PC-3 (cell line): ENCODE results near the gene ARID4A. TPM values are rescaled to one million over a fixed set of nuclear protein-coding genes. Genes with fewer than 3 reads are reported as not detected.

Experiments
- ATAC-seq: fragments of 200-7000 bp; cut with Tn5 transposase; 2 replicates; pipeline ENCODE4 v1.9.1; 2020; ENCODE audit warnings: mild to moderate bottlenecking, moderate library complexity
- BruUV-seq: library from RNA; stranded (reverse); fragments of 400-500 nt; replicated peaks from 2 replicates; lab custom pipeline; 2021; lab: Mats Ljungman, UMichigan
- CTCF ChIA-PET: fragments of 300-600 bp; sonication (Branson Sonifier 250); formaldehyde crosslinking; loops from one replicate; lab custom pipeline; 2022; ENCODE audit warnings: antibody characterized with exemption; lab: Charles Lee
- POLR2A ChIA-PET: fragments of 300-600 bp; sonication (Branson Sonifier 250); formaldehyde crosslinking; loops from one replicate; lab custom pipeline; 2022; ENCODE audit warnings: antibody characterized with exemption; ENCODE audit not compliant: unreplicated experiment; lab: Charles Lee
- DNase-seq: peaks from one replicate; pipeline ENCODE4 v3.0.0-alpha.2; 2015
- H2AFZ ChIP-seq: fragments of 300-600 bp; sonication (generic); 2 replicates; pipeline ENCODE4 v1.6.0; 2016; ENCODE audit warnings: antibody characterized with exemption, low read length
- H3F3A ChIP-seq: fragments of 300-600 bp; sonication (generic); one replicate; pipeline ENCODE4 v1.6.0; 2017; ENCODE audit warnings: antibody characterized with exemption, low read length, control low read depth, mild to moderate bottlenecking; ENCODE audit not compliant: unreplicated experiment
- H3K27ac ChIP-seq: fragments of 300-600 bp; sonication (generic); 2 replicates; pipeline ENCODE4 v1.5.1; 2016; ENCODE audit warnings: mild to moderate bottlenecking, low read length
- H3K27me3 ChIP-seq: fragments of 300-600 bp; sonication (generic); 2 replicates; pipeline ENCODE4 v1.6.1; 2016; ENCODE audit warnings: low read length, mixed read lengths
- H3K36me3 ChIP-seq: fragments of 300-600 bp; sonication (generic); 2 replicates; pipeline ENCODE4 v1.6.1; 2016; ENCODE audit warnings: low read depth, mixed run types, low read length, mixed read lengths
- H3K4me1 ChIP-seq: fragments of 300-600 bp; sonication (generic); 2 replicates; pipeline ENCODE4 v1.5.1; 2016; ENCODE audit warnings: low read length; ENCODE audit not compliant: insufficient read depth
- H3K4me2 ChIP-seq: fragments of 300-600 bp; sonication (generic); 2 replicates; pipeline ENCODE4 v1.6.0; 2016; ENCODE audit warnings: low read length
- H3K4me3 ChIP-seq: fragments of 300-600 bp; sonication (generic); 2 replicates; pipeline ENCODE4 v1.5.1; 2016; ENCODE audit warnings: mild to moderate bottlenecking, low read length, mixed read lengths
- H3K79me2 ChIP-seq: fragments of 300-600 bp; sonication (generic); 2 replicates; pipeline ENCODE4 v1.6.1; 2017; ENCODE audit warnings: low read length, mixed read lengths
- H3K9ac ChIP-seq: fragments of 300-600 bp; sonication (generic); 2 replicates; pipeline ENCODE4 v1.6.0; 2016; ENCODE audit warnings: mild to moderate bottlenecking, low read length
- H3K9me2 ChIP-seq: fragments of 300-600 bp; sonication (generic); replicated peaks from 2 replicates; pipeline ENCODE4 v1.6.1; 2016; ENCODE audit warnings: mixed run types, low read length, mixed read lengths
- H3K9me3 ChIP-seq: fragments of 300-600 bp; sonication (generic); 2 replicates; pipeline ENCODE4 v1.6.1; 2016; ENCODE audit warnings: low read length, mixed read lengths
- H4K20me1 ChIP-seq: fragments of 300-600 bp; sonication (generic); 2 replicates; pipeline ENCODE4 v1.6.1; 2016; ENCODE audit warnings: low read length, mixed read lengths
- EZH2 ChIP-seq: fragments of 300-600 bp; sonication (generic); IDR thresholded peaks from one replicate; pipeline ENCODE4 v1.6.1; 2017; ENCODE audit warnings: antibody characterized with exemption, mild to moderate bottlenecking, low read length; ENCODE audit not compliant: unreplicated experiment
- EZH2phosphoT487 ChIP-seq: fragments of 300-600 bp; sonication (generic); IDR thresholded peaks from 2 replicates; pipeline ENCODE4 v1.6.1; 2018; ENCODE audit warnings: mild to moderate bottlenecking, antibody characterized with exemption, low read length, borderline replicate concordance
- intact Hi-C: fragments of 100-400 bp; cut with micrococcal nuclease; formaldehyde crosslinking; loops from 2 replicates; pipeline ENCODE4 v1.9.0; 2023
- total RNA-seq: library from RNA; depleted of rRNA; stranded (reverse); fragments of >200 nt; gene quantifications from 2 replicates; pipeline ENCODE4 v1.2.3, GENCODE V29; 2014
- TF ChIP-seq, protein P1 (sequence below): fragments of 300-600 bp; sonication (generic); conservative IDR thresholded peaks from 2 replicates; pipeline ENCODE4 v1.5.1; 2017; ENCODE audit warnings: antibody characterized with exemption, low read depth, mild to moderate bottlenecking, low read length

Gene ARID4A
- total RNA-seq, 1 experiment from 2014 or later, result 7.3 TPM

DNA sequence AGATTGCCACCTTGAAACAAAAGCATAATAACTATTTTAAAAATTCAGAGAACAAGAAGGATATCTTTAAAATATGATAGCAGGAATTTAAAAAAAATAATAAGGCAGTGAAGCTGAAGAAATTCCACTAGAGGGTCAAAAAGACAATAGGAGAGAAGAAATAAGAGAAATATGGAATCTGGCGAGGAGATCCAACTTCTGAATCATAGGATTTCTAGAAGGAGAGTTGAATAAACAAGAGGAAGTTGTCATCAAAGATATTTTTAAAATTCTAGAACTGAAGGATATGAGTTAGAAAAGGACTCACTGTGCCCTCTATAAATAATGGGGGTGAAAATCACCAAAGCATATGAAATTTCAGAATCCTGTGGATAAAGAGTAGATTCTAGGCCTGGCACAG lies 70.6 kb downstream of the ARID4A start:
- Histone ChIP-seq H4K20me1 (no peaks in the 10 kb centered on the region), H2AFZ (no peak overlapping the region), H3K4me2 (no peak overlapping the region), H3K79me2 (no peaks in the 10 kb centered on the region), H3K27ac (no peak overlapping the region), H3K4me3 (no peak overlapping the region), H3K4me1 (no peaks in the 10 kb centered on the region), H3K9ac (no peak overlapping the region), H3F3A (no peaks in the 10 kb centered on the region), H3K36me3 (peaks cover 51% of the 10 kb centered on the region; the same call in 1 of the 2 replicates), H3K27me3 (no peaks in the 10 kb centered on the region), H3K9me2 (no peaks in the 10 kb centered on the region), H3K9me3 (no peaks in the 10 kb centered on the region)
- ChIA-PET POLR2A (no interaction called here), CTCF (no interaction called here)
- ATAC-seq, result no peak
- no peak for DNase-seq
- BruUV-seq, result no TSS peak
- TF ChIP-seq, protein P1, sequence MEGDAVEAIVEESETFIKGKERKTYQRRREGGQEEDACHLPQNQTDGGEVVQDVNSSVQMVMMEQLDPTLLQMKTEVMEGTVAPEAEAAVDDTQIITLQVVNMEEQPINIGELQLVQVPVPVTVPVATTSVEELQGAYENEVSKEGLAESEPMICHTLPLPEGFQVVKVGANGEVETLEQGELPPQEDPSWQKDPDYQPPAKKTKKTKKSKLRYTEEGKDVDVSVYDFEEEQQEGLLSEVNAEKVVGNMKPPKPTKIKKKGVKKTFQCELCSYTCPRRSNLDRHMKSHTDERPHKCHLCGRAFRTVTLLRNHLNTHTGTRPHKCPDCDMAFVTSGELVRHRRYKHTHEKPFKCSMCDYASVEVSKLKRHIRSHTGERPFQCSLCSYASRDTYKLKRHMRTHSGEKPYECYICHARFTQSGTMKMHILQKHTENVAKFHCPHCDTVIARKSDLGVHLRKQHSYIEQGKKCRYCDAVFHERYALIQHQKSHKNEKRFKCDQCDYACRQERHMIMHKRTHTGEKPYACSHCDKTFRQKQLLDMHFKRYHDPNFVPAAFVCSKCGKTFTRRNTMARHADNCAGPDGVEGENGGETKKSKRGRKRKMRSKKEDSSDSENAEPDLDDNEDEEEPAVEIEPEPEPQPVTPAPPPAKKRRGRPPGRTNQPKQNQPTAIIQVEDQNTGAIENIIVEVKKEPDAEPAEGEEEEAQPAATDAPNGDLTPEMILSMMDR, result no peak
- TF ChIP-seq EZH2phosphoT487 (no peak), EZH2 (no peak)
- intact Hi-C loops, result no loop called here

DNA sequence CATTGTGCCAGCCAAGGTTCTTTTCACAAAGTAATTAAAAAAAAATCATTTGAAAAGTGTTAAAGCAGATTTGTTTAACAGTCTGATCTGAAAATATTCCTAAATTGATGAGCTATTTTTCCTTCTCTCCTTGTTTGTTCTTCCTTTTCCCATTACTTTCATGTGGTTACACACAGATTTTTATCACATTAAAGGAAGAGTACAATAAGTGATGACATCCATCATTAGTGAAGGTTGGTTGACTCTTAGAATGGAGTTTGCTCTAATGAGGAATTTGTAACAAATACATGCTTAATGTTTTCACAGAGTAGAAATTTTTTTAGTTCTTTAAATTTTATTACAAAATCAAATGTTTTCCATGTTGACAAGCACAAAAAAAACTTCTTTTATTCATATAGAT lies 78.4 kb downstream of the ARID4A start:
- Histone ChIP-seq H3K27ac (no peak overlapping the region), H3K9ac (no peak overlapping the region), H3K4me3 (no peak overlapping the region), H2AFZ (no peak overlapping the region), H3K79me2 (no peaks in the 10 kb centered on the region), H3K27me3 (no peaks in the 10 kb centered on the region), H3K4me2 (no peak overlapping the region), H3K9me3 (no peaks in the 10 kb centered on the region), H3K36me3 (peaks cover 8% of the 10 kb centered on the region; the same call in 1 of the 2 replicates), H4K20me1 (no peaks in the 10 kb centered on the region), H3K9me2 (no peaks in the 10 kb centered on the region), H3K4me1 (no peaks in the 10 kb centered on the region), H3F3A (no peaks in the 10 kb centered on the region)
- BruUV-seq, result no TSS peak
- ChIA-PET POLR2A (no interaction called here), CTCF (no interaction called here)
- DNase-seq (no peak), ATAC-seq (no peak)
- intact Hi-C loops, result no loop called here
- TF ChIP-seq EZH2 (no peak), EZH2phosphoT487 (no peak)
- TF ChIP-seq, protein P1, result no peak

DNA sequence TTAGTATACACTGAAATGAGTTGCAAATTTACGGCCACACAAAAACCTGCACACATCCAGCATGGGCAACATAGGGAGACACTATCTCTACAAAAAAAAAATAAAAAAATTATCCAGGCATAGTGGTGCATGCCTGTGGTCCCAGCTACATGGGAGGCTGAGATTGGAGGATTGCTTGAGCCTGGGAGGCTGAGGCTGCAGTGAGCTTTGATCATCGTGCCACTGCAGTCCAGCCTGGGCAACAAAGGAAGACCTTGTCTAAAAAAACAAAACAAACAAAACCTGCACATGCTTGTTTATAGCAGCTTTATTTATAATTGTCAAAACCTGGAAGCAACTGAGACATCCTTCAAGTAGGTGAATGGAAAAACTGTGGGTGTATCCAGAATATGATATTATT lies 92.5 kb downstream of the ARID4A start:
- intact Hi-C loops, result no loop called here

More for the DNA sequence above, 92.5 kb downstream of the ARID4A start:
- ChIA-PET CTCF (no interaction called here), POLR2A (no interaction called here)
- Histone ChIP-seq H3K9me2 (no peaks in the 10 kb centered on the region), H3K9ac (no peak overlapping the region), H3K79me2 (no peaks in the 10 kb centered on the region), H3K27ac (no peak overlapping the region), H3K27me3 (no peaks in the 10 kb centered on the region), H3K4me3 (no peak overlapping the region), H3F3A (no peaks in the 10 kb centered on the region), H3K4me1 (peaks cover 4% of the 10 kb centered on the region), H3K36me3 (no peaks in the 10 kb centered on the region), H2AFZ (no peak overlapping the region), H4K20me1 (no peaks in the 10 kb centered on the region), H3K4me2 (no peak overlapping the region), H3K9me3 (no peaks in the 10 kb centered on the region)
- no TSS peak for BruUV-seq
- TF ChIP-seq EZH2, result no peak
- TF ChIP-seq, protein P1, result no peak
- TF ChIP-seq EZH2phosphoT487, result no peak
- no peak for DNase-seq
- ATAC-seq, result no peak
